Measurements from ENCODE around the gene RHOF. TPM values are rescaled to one million over a fixed set of nuclear protein-coding genes. Genes with fewer than 3 reads are reported as not detected.

The RHOF gene
- total RNA-seq, 4 donors from 2014 or later: 14.1 to 24.3 (median 18.1) TPM

GRCh38 chr12:121822393-121823100 is 29.1 kb upstream of the RHOF start:
- WGBS, 2 donors: 79 to 88% methylated on average over 28 to 37 of the region's 39 CpGs
- Histone ChIP-seq H3K4me1 (peaks cover 0 to 3% (median 0%) of the 10 kb centered on the region in 4 donors), H3K4me3 (no peak overlapping the region)

GRCh38 chr12:121820056-121820455 is 26.6 kb upstream of the RHOF start:
- 68 to 85% methylated on average over 7 of the region's 7 CpGs for WGBS, 2 donors
- TF ChIP-seq POLR2A (IDR thresholded peaks at IDR 0.05): no peak
- no peak for TF ChIP-seq CTCF (IDR thresholded peaks at IDR 0.05)
- TF ChIP-seq EP300 (IDR thresholded peaks at IDR 0.05): no peak
- Histone ChIP-seq H3K36me3 (peaks cover 8 to 99% (median 48%) of the 10 kb centered on the region in 3 donors), H3K4me3 (no peak overlapping the region), H3K9me3 (no peaks in the 10 kb centered on the region), H3K4me1 (no peaks in the 10 kb centered on the region), H3K27ac (no peak overlapping the region), H3K27me3 (no peaks in the 10 kb centered on the region)
- no peak for DNase-seq (ENCODE audit: low spot score in 2 of 2)

More at GRCh38 chr12:121822393-121823100, 29.1 kb upstream of the RHOF start:
- Histone ChIP-seq H3K9me3 (no peaks in the 10 kb centered on the region), H3K36me3 (peaks cover 8 to 99% (median 36%) of the 10 kb centered on the region in 3 donors), H3K27ac (no peak overlapping the region), H3K27me3 (no peaks in the 10 kb centered on the region)
- no peak for TF ChIP-seq EP300 (IDR thresholded peaks at IDR 0.05)
- TF ChIP-seq POLR2A (IDR thresholded peaks at IDR 0.05): no peak
- TF ChIP-seq CTCF (IDR thresholded peaks at IDR 0.05): no peak
- DNase-seq (ENCODE audit: low spot score in 2 of 2): no peak

GRCh38 chr12:121819212-121819949 is 25.9 kb upstream of the RHOF start:
- Histone ChIP-seq H3K9me3 (no peaks in the 10 kb centered on the region), H3K36me3 (peaks cover 10 to 100% (median 55%) of the 10 kb centered on the region in 3 donors)

GRCh38 chr12:121817648-121818043 is 24.2 kb upstream of the RHOF start:
- Histone ChIP-seq H3K9me3 (no peaks in the 10 kb centered on the region), H3K27me3 (no peaks in the 10 kb centered on the region), H3K27ac (no peak overlapping the region), H3K36me3 (peaks cover 7 to 98% (median 47%) of the 10 kb centered on the region in 3 donors), H3K4me3 (no peak overlapping the region), H3K4me1 (peaks cover 0 to 14% (median 10%) of the 10 kb centered on the region in 4 donors)
- no peak for DNase-seq (ENCODE audit: low spot score in 2 of 2)
- 91 to 93% methylated on average over 18 of the region's 18 CpGs for WGBS, 2 donors
- TF ChIP-seq CTCF (IDR thresholded peaks at IDR 0.05) (no peak), EP300 (IDR thresholded peaks at IDR 0.05) (no peak), POLR2A (IDR thresholded peaks at IDR 0.05) (no peak)

More at GRCh38 chr12:121819212-121819949, 25.9 kb upstream of the RHOF start:
- WGBS, 2 donors: 87 to 89% methylated on average over 22 of the region's 22 CpGs
- no peaks in the 10 kb centered on the region for H3K4me1 ChIP-seq
- no peaks in the 10 kb centered on the region for H3K27me3 ChIP-seq
- TF ChIP-seq CTCF (IDR thresholded peaks at IDR 0.05): no peak
- TF ChIP-seq POLR2A (IDR thresholded peaks at IDR 0.05): no peak
- TF ChIP-seq EP300 (IDR thresholded peaks at IDR 0.05): no peak
- DNase-seq (ENCODE audit: low spot score in 2 of 2): no peak
- H3K4me3 ChIP-seq: no peak overlapping the region
- no peak overlapping the region for H3K27ac ChIP-seq

Measured in tibial nerve (tissue), 4 donors.